Gastroesophageal sphincter (tissue), 4 donors: ENCODE measurements around the gene BRD4. TPM values are rescaled to one million over a fixed set of nuclear protein-coding genes. Genes with fewer than 3 reads are reported as not detected.
A peak's percentile ranks its signal among the peaks of the same experiment; 100 is the strongest.

Experiments used
- ATAC-seq: fragments of 150-250 bp; one replicate; pipeline ENCODE4 v1.9.1; 2016; ENCODE audit warnings: mild to moderate bottlenecking, moderate library complexity
- H3K27ac ChIP-seq, 4 donors: fragments of 200-600 bp; sonication (generic) in 3 of 4; 1 replicate in 3 of 4; 2 replicates in 1 of 4; pipeline ENCODE4 v1.5.1; 2016 to 2019
- H3K27me3 ChIP-seq: fragments of 200-600 bp; sonication (generic); one replicate; pipeline ENCODE4 v1.5.1; 2019
- H3K36me3 ChIP-seq, 2 donors: fragments of 200-600 bp; sonication (generic); one replicate each; pipeline ENCODE4 v1.5.1; 2019; ENCODE audit warnings: control low read depth in 1 of 2
- H3K4me1 ChIP-seq, 3 donors: fragments of 200-600 bp; sonication (generic); 1 replicate in 2 of 3; 2 replicates in 1 of 3; pipeline ENCODE4 v1.5.1; 2016 to 2019; ENCODE audit warnings: control low read depth in 2 of 3
- H3K4me3 ChIP-seq, 2 donors: fragments of 200-600 bp; sonication (generic); one replicate each; pipeline ENCODE4 v1.5.1; 2019; ENCODE audit warnings: mild to moderate bottlenecking in 1 of 2, moderate library complexity in 1 of 2
- H3K9me3 ChIP-seq, 3 donors: fragments of 200-600 bp; sonication (generic); one replicate each; pipeline ENCODE4 v1.5.1; 2017 to 2019; ENCODE audit warnings: control low read depth in 2 of 3
- CTCF ChIP-seq, 4 experiments: fragments of 200-600 bp in 2 of 4; fragments of 450-650 bp in 2 of 4; sonication (generic) in 1 of 4; IDR thresholded peaks; one replicate each; pipeline ENCODE4 v1.5.1; 2017 to 2019; ENCODE audit warnings: antibody characterized with exemption in 4 of 4, mild to moderate bottlenecking in 2 of 4, moderate library complexity in 2 of 4
- EP300 ChIP-seq: sonication (generic); formaldehyde crosslinking; IDR thresholded peaks from one replicate; pipeline ENCODE4 v1.6.1; 2017; ENCODE audit warnings: antibody characterized with exemption, mild to moderate bottlenecking
- POLR2A ChIP-seq, 2 donors: fragments of 450-650 bp; IDR thresholded peaks; one replicate each; pipeline ENCODE4 v1.6.1; 2017; ENCODE audit warnings: antibody characterized with exemption in 2 of 2, mild to moderate bottlenecking in 2 of 2, moderate library complexity in 1 of 2
- POLR2AphosphoS5 ChIP-seq: sonication (generic); formaldehyde crosslinking; IDR thresholded peaks from one replicate; pipeline ENCODE4 v1.6.1; 2017; ENCODE audit warnings: antibody characterized with exemption
- WGBS, 2 donors: methylation state at CpG; one replicate each; pipeline ENCODE4 v1.1.5; 2018; ENCODE audit warnings: low coverage in 1 of 2; 5-methylcytosine and 5-hydroxymethylcytosine counted together
- total RNA-seq, 4 donors: library from RNA; depleted of rRNA; stranded (reverse); fragments of >200 nt; gene quantifications; one replicate each; pipeline ENCODE4 v1.1.0, GENCODE V29; 2016

Gene BRD4
- total RNA-seq, 4 donors from 2014 or later: 29.6 to 49.3 (median 34.4) TPM

- no peaks in the 10 kb centered on the region for H3K9me3 ChIP-seq
- peaks cover 16 to 74% (median 41%) of the 10 kb centered on the region in 3 donors for H3K4me1 ChIP-seq
- no peaks in the 10 kb centered on the region for H3K27me3 ChIP-seq
- 36 to 50% methylated on average over 3 to 4 of the region's 26 CpGs for WGBS, 2 donors
- no peak for TF ChIP-seq CTCF (IDR thresholded peaks at IDR 0.05)
- no peak for TF ChIP-seq POLR2AphosphoS5
- TF ChIP-seq POLR2A (IDR thresholded peaks at IDR 0.05): no peak
- TF ChIP-seq EP300: no peak
- ATAC-seq: no peak
- H3K36me3 ChIP-seq: peaks cover 0 to 93% of the 10 kb centered on the region in 2 donors
- H3K4me3 ChIP-seq: no peak overlapping the region
- peak overlapping the region in 3 of 4 donors; percentile 72 to 85 (median 84) for H3K27ac ChIP-seq
Measured at GRCh38 chr19:15265214-15265849, 67.0 kb downstream of the BRD4 start.

GRCh38 chr19:15264933-15265206 lies 67.5 kb downstream of the BRD4 start:
- Histone ChIP-seq H3K27me3 (no peaks in the 10 kb centered on the region), H3K4me3 (no peak overlapping the region), H3K36me3 (peaks cover 0 to 93% of the 10 kb centered on the region in 2 donors), H3K9me3 (no peaks in the 10 kb centered on the region), H3K4me1 (peaks cover 16 to 69% (median 38%) of the 10 kb centered on the region in 3 donors), H3K27ac (peak overlapping the region in 3 of 4 donors; percentile 72 to 85 (median 84))
- no CpG with 5 or more reads among the region's 1 CpG for WGBS, 2 donors
- TF ChIP-seq EP300 (no peak), POLR2A (IDR thresholded peaks at IDR 0.05) (no peak), POLR2AphosphoS5 (no peak), CTCF (IDR thresholded peaks at IDR 0.05) (no peak)
- ATAC-seq: no peak

GRCh38 chr19:15264061-15264932 lies 68.0 kb downstream of the BRD4 start:
- TF ChIP-seq EP300 (no peak), POLR2A (IDR thresholded peaks at IDR 0.05) (no peak), POLR2AphosphoS5 (peak; percentile 51), CTCF (IDR thresholded peaks at IDR 0.05) (peak in 3 of 4 experiments; percentile 89 to 93 (median 91))
- Histone ChIP-seq H3K36me3 (peaks cover 0 to 95% of the 10 kb centered on the region in 2 donors), H3K4me1 (peaks cover 16 to 64% (median 38%) of the 10 kb centered on the region in 3 donors), H3K4me3 (no peak overlapping the region), H3K9me3 (no peaks in the 10 kb centered on the region), H3K27ac (peak overlapping the region in 3 of 4 donors; percentile 72 to 85 (median 84)), H3K27me3 (no peaks in the 10 kb centered on the region)
- WGBS, 2 donors: 25 to 52% methylated on average over 4 of the region's 28 CpGs
- ATAC-seq: peak; percentile 16

- Histone ChIP-seq H3K27ac (peak overlapping the region in 3 of 4 donors; percentile 72 to 85 (median 84)), H3K4me3 (no peak overlapping the region), H3K4me1 (peaks cover 16 to 55% (median 33%) of the 10 kb centered on the region in 3 donors), H3K36me3 (peaks cover 0 to 95% of the 10 kb centered on the region in 2 donors), H3K9me3 (no peaks in the 10 kb centered on the region), H3K27me3 (no peaks in the 10 kb centered on the region)
- WGBS, 2 donors: 58 to 61% methylated on average over 5 to 11 of the region's 13 CpGs
- ATAC-seq: no peak
- TF ChIP-seq CTCF (IDR thresholded peaks at IDR 0.05): no peak
- no peak for TF ChIP-seq POLR2AphosphoS5
- TF ChIP-seq POLR2A (IDR thresholded peaks at IDR 0.05): no peak
- no peak for TF ChIP-seq EP300
Measured at GRCh38 chr19:15263361-15263985, 68.9 kb downstream of the BRD4 start.
